ENCODE measurements around the gene ULBP2.

ULBP2 gene, protein sequence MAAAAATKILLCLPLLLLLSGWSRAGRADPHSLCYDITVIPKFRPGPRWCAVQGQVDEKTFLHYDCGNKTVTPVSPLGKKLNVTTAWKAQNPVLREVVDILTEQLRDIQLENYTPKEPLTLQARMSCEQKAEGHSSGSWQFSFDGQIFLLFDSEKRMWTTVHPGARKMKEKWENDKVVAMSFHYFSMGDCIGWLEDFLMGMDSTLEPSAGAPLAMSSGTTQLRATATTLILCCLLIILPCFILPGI

DNA sequence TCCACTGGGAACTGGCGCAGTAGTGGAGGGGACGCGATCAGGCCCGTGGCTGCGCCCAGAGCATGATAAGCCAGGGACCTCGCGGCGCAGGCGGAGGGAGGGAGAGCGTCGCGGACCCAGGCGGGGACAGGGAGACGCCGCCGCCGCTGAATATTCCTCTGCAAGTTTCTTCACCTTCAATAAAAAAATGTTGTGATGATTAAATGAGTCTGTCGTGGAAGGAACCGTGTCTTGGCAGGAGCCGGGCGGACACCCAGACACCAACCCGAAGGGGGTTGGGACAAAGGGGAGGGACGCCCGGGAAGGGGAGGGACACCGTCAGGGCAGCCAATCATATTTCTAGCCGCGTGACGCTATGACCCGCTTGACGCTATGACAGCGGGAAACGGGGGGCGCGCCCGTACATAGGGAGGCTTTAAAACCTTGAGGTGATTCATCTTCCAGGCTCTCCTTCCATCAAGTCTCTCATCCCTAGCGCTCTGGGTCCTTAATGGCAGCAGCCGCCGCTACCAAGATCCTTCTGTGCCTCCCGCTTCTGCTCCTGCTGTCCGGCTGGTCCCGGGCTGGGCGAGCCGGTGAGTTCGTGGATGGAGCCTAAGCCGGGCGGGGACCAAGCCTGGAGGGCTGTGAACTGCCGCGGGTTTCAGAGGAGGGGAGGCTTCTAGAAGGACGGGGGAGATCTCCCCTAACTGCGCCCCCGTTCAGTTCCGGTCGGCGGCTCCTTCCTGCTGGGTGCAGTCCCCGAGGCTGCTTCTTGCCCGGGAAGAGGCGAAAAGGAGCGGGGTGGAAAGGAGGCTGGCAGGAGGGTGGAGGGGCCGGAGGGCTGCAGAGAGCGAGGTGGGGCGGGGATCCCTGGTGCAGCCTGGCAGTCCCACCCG is at the start of gene ULBP2:
ULBP2 (plus strand) TSS at position 432 of the 878 bp plus-strand sequence; CDS start at position 491, 59 bp downstream.
- peak; percentile 74 to 86 for DNase-seq
- intact Hi-C loops (cut with DNase I; ENCODE audit: low total_unique reads), result no loop called here
- peaks cover 0 to 27% (median 25%) of the 10 kb centered on the region in 4 donors for H3K4me1 ChIP-seq
- H3K9me3 ChIP-seq, result no peaks in the 10 kb centered on the region
- peak within 1 kb of the TSS; percentile 43 to 61 for H3K4me3 ChIP-seq
- no peaks in the 10 kb centered on the region for H3K36me3 ChIP-seq
- peaks cover 16 to 60% of the 10 kb centered on the region in 2 donors for H3K27me3 ChIP-seq
- H3K27ac ChIP-seq, result no peak within 1 kb of the TSS
- TF ChIP-seq, protein P1, sequence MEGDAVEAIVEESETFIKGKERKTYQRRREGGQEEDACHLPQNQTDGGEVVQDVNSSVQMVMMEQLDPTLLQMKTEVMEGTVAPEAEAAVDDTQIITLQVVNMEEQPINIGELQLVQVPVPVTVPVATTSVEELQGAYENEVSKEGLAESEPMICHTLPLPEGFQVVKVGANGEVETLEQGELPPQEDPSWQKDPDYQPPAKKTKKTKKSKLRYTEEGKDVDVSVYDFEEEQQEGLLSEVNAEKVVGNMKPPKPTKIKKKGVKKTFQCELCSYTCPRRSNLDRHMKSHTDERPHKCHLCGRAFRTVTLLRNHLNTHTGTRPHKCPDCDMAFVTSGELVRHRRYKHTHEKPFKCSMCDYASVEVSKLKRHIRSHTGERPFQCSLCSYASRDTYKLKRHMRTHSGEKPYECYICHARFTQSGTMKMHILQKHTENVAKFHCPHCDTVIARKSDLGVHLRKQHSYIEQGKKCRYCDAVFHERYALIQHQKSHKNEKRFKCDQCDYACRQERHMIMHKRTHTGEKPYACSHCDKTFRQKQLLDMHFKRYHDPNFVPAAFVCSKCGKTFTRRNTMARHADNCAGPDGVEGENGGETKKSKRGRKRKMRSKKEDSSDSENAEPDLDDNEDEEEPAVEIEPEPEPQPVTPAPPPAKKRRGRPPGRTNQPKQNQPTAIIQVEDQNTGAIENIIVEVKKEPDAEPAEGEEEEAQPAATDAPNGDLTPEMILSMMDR (IDR thresholded peaks at IDR 0.05), result no peak

DNA sequence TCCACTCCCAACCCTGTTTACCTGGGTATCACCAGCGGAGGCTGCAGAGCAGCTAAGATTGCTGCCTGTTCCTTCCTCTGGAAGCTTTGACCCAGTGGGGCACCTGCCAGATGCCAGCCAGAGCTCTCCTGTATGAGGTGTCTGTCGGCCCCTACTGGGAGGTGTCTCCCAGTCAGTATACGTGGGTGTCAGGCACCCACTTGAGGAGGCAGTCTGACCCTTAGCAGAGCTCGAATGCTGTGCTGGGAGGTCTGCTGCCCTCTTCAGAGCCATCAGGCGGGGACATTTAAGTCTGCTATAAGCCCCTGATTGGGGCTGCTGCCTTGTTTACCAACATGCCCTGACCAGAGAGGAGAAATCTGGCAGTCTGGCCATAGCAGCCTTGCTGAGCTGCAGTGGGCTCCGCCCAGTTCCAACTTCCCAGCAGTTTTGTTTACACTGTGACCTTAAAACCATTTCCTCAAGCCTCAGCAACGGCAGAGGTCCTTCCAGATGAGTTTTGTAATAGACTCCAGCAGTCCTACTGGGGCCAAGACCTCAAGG is 46.7 kb upstream of the ULBP2 start:
- Histone ChIP-seq H3K4me3 (no peak overlapping the region), H3K36me3 (no peaks in the 10 kb centered on the region), H3K27ac (peak overlapping the region; percentile 74 to 76), H3K9me3 (no peaks in the 10 kb centered on the region), H3K27me3 (no peaks in the 10 kb centered on the region), H3K4me1 (peaks cover 0 to 37% (median 36%) of the 10 kb centered on the region in 4 donors)
- DNase-seq, result peak; percentile 82 to 84
- TF ChIP-seq, protein P1 (IDR thresholded peaks at IDR 0.05), result no peak
- intact Hi-C loops (cut with DNase I; ENCODE audit: low total_unique reads), result no loop called here

DNA sequence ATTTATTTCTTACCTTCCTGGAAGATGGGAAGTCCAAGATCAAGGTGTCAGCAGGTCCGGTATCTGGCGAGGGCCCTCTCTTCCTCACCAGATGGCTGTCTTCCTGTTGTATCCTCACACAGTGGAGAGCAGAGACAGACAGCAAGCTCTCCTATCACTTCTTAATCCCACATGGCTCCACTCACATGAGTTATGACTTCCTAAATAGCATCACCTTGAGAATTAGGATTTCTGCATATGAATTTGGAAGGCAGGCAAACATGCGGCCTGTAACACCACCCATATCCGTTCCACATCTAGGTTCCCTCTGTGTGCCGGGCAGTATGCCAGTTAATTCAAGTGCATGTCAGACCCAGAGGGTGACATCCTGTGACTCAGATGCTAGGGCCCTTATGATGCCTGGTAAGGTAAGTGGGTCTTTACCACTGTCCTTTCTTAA is 46.0 kb upstream of the ULBP2 start:
- TF ChIP-seq, protein P1 (IDR thresholded peaks at IDR 0.05), result no peak
- Histone ChIP-seq H3K36me3 (no peaks in the 10 kb centered on the region), H3K4me3 (no peak overlapping the region), H3K27me3 (no peaks in the 10 kb centered on the region), H3K4me1 (peaks cover 0 to 35% (median 33%) of the 10 kb centered on the region in 4 donors), H3K9me3 (no peaks in the 10 kb centered on the region), H3K27ac (peak overlapping the region; percentile 74 to 76)
- intact Hi-C loops (cut with DNase I; ENCODE audit: low total_unique reads), result no loop called here
- peak; percentile 63 to 67 for DNase-seq

DNA sequence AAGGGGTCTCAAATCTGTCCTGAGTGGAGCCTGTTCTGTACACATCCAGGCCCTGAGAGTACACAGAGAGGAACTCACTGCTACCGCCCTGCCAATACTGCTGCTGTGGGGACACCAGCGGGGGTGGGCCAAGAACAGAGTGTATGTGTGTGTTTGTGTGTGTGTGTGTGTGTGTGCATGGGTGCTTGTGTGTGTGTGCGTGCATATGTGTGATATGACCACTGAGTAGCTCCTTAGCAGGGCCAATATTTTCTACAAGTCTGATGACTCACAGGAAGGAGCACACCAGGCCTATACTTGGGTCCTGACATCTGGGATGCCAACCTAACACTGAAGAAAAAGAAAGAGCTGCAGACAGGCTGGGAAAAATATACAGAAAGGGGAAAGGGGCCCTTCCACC is 45.3 kb upstream of the ULBP2 start:
- intact Hi-C loops (cut with DNase I; ENCODE audit: low total_unique reads), result no loop called here
- DNase-seq, result peak in 1 of 2 donors; percentile 45
- peak overlapping the region; percentile 74 to 76 for H3K27ac ChIP-seq

More for the DNA sequence above, 45.3 kb upstream of the ULBP2 start:
- H3K4me3 ChIP-seq, result peak overlapping the region in 1 of 2 donors; percentile 49
- no peaks in the 10 kb centered on the region for H3K27me3 ChIP-seq
- peaks cover 0 to 35% (median 33%) of the 10 kb centered on the region in 4 donors for H3K4me1 ChIP-seq
- TF ChIP-seq, protein P1 (IDR thresholded peaks at IDR 0.05), result no peak
- H3K36me3 ChIP-seq, result no peaks in the 10 kb centered on the region
- no peaks in the 10 kb centered on the region for H3K9me3 ChIP-seq
